ENCODE measurements around the gene SLC6A3.
"Not testable (repeated sequence)": the region's sequence is repeated elsewhere in the genome, so short reads cannot be mapped to it uniquely, and the experiment has no call there.

SLC6A3 gene

DNA sequence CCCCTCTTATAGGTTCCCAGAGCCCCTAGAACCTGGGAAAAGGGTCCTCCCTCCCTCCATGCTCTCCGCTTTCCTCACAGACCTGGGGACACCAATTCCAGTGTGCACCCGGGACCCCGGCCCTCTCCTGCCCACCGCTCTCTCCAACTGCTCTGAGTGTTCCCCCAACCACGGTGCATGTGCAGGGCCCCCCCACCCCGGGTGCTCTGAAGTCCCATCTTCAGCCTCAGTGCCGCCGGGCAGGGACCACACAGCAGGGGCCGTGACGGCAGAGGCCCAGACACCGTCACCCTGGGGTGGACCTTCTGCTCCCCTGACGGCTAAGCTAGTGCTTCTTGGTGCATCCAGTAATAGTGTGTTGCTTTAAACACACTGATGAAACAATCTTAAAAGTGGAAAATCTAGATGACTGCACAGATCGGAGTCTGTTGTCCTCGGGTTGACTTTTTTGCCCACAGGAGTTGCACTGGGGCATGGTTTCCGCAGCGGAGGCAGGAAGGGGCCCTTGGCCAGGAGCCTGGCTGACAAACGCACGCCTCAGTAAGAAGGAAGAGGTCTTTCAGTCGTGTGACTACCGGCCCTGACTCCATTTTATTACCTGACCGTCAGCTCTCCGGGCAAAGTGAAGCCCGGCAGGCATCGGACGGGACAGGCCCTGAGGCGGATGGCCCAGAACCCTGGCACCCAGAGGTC, 36.2 kb upstream of the SLC6A3 start:
- H3K27ac Mint-ChIP-seq = no peak overlapping the region
- peaks cover 4% of the 10 kb centered on the region for H3K36me3 Mint-ChIP-seq (ENCODE audit: low read depth)
- no peak overlapping the region for H3K4me3 Mint-ChIP-seq
- no peaks in the 10 kb centered on the region for H3K9me3 Mint-ChIP-seq
- H3K4me1 Mint-ChIP-seq (ENCODE audit: low read depth) = peaks cover 5% of the 10 kb centered on the region
- no peaks in the 10 kb centered on the region for H3K27me3 Mint-ChIP-seq (ENCODE audit: low read depth)

DNA sequence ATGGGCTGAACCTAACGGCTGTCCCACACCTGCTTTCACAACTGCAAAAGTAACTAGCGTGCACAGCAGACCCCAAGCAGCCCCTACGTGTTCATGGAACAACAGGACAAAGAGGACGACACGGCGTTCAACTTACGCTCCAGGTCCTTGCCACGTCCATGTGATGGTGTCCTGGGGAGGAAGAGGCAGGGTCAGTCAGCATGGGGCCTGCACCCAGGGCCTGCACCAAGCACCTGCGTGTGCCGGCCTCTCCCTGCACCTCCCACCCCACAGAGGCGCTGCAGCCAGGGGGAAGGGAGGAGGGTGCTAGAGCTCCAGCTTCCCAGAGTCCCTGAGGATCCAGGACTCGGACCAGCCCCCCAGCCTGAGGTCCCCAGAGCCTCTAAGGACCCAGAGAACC, 35.6 kb upstream of the SLC6A3 start:
- peaks cover 5% of the 10 kb centered on the region for H3K4me1 Mint-ChIP-seq (ENCODE audit: low read depth)
- H3K27me3 Mint-ChIP-seq (ENCODE audit: low read depth) = no peaks in the 10 kb centered on the region
- H3K9me3 Mint-ChIP-seq = no peaks in the 10 kb centered on the region
- H3K27ac Mint-ChIP-seq = no peak overlapping the region
- peaks cover 4% of the 10 kb centered on the region for H3K36me3 Mint-ChIP-seq (ENCODE audit: low read depth)
- no peak overlapping the region for H3K4me3 Mint-ChIP-seq

DNA sequence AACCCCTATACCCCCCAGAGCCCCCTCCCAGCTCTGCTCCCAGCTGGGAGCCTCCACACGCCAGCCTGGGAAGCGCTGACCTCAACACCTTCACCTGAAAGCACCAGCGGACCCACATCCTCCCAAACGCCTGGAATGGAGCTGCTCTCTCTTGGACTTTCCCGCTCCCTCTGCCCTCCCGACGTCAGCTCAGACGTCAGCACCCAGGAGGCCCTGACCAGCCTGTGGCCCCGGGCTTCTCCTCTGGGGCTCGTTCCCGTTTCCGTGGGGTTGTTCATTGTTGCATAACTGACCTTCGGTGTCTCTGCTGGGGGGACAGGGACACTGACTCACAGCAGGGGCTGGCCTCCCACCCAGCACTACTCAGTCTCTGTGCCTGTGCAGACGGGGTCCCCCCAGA, 35.0 kb upstream of the SLC6A3 start:
- Mint-ChIP-seq H3K27ac (peak overlapping the region; percentile 36), H3K27me3 (ENCODE audit: low read depth) (no peaks in the 10 kb centered on the region), H3K9me3 (no peaks in the 10 kb centered on the region), H3K4me1 (ENCODE audit: low read depth) (peaks cover 5% of the 10 kb centered on the region), H3K4me3 (no peak overlapping the region), H3K36me3 (ENCODE audit: low read depth) (peaks cover 4% of the 10 kb centered on the region)

DNA sequence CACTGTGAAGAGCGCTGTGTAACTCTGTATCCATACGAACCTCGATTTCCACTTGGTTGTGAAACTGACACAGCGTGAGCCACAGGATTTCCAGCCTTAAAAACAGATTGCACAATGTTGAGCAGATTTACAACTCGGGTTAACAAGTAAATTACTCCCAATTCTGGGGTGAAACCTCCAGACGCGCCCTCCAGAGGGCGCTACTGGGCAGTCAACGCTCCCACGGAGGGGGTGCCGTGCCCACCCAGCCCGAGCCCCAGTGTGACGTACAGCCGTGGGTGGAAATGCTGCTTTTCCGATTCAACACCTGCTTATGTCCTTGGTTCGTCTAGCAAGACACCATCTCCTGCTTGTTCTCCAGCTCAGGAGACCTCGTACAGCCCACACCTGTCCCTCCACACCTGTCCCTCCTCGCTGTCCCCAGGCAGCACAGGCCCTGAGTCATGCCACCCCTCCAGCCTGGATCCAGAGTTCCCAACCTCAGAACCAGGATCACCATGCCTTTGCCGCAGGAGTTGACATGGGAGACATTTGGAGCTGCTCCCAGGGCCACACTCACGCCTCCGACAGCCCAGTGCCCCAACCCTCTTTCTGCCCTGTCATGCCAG, 34.4 kb upstream of the SLC6A3 start:
- Mint-ChIP-seq H3K27me3 (ENCODE audit: low read depth) (no peaks in the 10 kb centered on the region), H3K4me3 (no peak overlapping the region), H3K4me1 (ENCODE audit: low read depth) (peaks cover 5% of the 10 kb centered on the region), H3K9me3 (no peaks in the 10 kb centered on the region), H3K36me3 (ENCODE audit: low read depth) (peaks cover 4% of the 10 kb centered on the region), H3K27ac (no peak overlapping the region)

DNA sequence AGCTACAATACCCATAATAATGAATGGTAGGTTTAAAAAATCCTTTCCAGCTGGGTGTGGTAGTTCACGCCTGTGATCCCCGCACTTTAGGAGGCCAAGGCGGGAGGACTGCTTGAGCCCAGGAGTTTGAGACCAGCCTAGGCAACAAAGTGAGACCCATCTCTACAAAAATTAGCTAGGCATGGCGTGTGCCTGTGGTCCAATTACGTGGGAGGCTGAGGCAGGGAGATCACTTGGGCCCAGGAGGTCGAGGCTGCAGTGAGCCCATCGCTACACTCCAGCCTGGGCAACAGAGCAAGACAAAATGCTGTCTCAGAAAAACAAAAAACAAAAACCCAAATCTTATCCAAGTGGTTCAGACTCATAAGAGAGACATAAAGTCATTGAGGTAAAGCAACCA, 33.8 kb upstream of the SLC6A3 start:
- Mint-ChIP-seq H3K27me3 (ENCODE audit: low read depth) (no peaks in the 10 kb centered on the region), H3K4me3 (no peak overlapping the region), H3K36me3 (ENCODE audit: low read depth) (peaks cover 4% of the 10 kb centered on the region), H3K27ac (no peak overlapping the region), H3K4me1 (ENCODE audit: low read depth) (peaks cover 5% of the 10 kb centered on the region), H3K9me3 (no peaks in the 10 kb centered on the region)

DNA sequence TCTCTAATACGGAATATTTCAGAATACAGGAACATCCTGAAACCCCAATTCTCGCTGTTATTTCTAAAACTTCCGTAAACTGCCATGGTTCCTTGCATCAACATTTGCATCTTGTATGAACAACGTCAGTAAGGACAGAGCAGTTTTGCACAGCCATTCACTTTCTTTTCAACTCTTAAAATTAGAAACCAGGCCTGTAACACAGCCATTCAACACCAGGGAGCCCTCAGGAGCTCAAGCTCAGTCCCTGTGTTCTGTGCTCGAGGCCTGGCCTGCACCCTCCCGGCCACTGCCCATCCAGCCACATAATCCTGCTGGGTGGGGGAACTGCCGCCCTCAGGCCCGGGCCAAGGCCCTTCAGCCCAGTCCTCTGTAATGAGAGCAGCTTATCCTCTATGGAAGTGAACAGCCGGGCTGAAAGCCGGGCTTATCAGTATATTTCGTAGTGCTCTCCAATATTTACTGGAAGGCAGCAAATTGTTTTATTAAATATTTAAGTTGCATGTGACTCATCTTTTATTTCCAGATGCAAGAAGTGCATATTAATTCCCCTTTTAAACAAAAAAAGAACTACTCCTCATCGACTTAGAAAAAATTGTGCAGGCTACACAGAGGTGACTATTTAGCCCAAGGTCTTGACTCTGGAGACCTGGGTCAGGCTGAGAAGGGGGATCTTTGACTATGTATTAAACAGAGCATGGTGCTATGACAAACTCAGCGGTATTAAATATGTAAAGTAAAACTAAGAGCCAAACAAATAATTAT, 33.2 kb upstream of the SLC6A3 start:
- Mint-ChIP-seq H3K27me3 (ENCODE audit: low read depth) (no peaks in the 10 kb centered on the region), H3K9me3 (no peaks in the 10 kb centered on the region), H3K27ac (no peak overlapping the region), H3K4me3 (no peak overlapping the region), H3K36me3 (ENCODE audit: low read depth) (peaks cover 5% of the 10 kb centered on the region), H3K4me1 (ENCODE audit: low read depth) (peaks cover 5% of the 10 kb centered on the region)

DNA sequence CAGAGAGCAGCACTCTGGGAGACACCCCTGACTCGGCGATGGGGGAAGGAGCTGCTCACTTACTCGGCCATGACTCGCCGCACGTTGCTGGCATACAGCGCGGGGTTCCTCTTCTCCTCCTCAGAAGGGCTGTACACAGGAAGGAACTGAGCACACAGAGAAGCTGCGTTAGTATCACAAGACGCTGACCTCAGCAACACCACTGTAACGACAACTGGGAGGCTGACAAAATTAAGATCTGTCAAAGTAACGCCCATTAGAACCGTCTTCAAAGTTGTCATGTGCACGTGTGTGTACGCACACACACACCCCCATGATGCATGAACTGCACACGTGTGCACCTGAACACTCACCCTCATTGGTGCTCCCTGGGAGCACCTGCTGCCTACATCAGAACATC, 32.1 kb upstream of the SLC6A3 start:
- no peak overlapping the region for H3K27ac Mint-ChIP-seq
- H3K4me3 Mint-ChIP-seq = no peak overlapping the region
- H3K36me3 Mint-ChIP-seq (ENCODE audit: low read depth) = peaks cover 7% of the 10 kb centered on the region
- H3K4me1 Mint-ChIP-seq (ENCODE audit: low read depth) = peaks cover 5% of the 10 kb centered on the region
- no peaks in the 10 kb centered on the region for H3K9me3 Mint-ChIP-seq
- no peaks in the 10 kb centered on the region for H3K27me3 Mint-ChIP-seq (ENCODE audit: low read depth)

DNA sequence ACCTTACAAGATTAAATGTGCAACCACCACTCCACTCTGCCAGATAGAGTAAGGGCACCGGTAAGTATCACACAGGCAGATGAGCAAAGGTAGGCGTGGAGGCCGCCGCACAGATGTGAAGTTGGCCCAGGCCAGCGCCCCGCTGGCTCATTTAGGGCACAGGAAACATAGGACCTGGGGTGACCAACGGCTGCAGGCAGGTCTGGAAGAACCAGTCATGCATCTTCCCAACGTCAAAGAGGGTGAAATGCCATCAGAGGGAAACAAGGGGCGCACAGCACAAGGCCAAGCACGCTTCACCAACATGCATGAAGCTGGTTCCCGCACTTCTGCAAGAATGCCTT, 31.7 kb upstream of the SLC6A3 start:
- Mint-ChIP-seq H3K4me1 (ENCODE audit: low read depth) (peaks cover 5% of the 10 kb centered on the region), H3K9me3 (no peaks in the 10 kb centered on the region), H3K27me3 (ENCODE audit: low read depth) (no peaks in the 10 kb centered on the region), H3K27ac (no peak overlapping the region), H3K4me3 (no peak overlapping the region), H3K36me3 (ENCODE audit: low read depth) (peaks cover 7% of the 10 kb centered on the region)

DNA sequence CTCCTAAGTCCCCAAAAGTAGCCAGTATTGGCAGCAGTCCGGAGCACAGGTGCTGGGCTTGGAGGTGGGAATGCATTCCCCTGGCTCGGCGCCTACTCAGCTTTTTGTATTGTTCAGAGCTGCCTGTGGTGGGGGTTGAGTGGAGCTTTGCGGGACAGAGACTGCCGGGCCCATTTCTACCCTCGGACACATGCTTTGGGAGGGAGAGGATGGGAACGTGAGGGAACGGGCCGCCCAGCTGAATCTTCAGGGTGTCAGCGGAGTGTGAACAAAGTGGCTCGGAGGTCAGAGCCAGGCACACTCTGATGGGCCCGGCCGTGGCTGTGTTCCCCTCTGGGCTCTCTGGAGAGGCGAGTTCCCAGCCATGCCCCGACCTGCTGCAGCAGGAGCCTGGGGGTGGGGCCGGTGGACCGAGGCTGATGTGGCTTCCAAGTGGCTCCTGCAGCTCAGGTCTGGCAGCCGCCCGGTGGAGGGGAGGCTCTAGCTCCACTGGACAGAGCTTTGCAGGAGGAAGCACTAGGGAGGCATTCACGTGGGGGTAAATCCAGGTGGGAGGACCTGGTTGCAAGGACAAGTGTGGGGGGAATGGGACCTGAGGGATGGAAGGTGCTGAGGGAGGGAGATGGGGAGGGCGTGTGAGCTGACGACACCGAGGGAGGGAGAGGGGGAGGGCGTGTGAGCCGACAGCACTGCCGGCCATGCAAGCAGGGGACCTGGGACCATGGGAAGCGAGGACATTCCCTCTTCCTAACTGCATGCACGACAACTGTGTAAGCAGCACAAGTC, 31.1 kb upstream of the SLC6A3 start:
- H3K4me1 Mint-ChIP-seq (ENCODE audit: low read depth) = peaks cover 3% of the 10 kb centered on the region
- no peak overlapping the region for H3K27ac Mint-ChIP-seq
- H3K9me3 Mint-ChIP-seq = no peaks in the 10 kb centered on the region
- no peaks in the 10 kb centered on the region for H3K27me3 Mint-ChIP-seq (ENCODE audit: low read depth)
- peaks cover 8% of the 10 kb centered on the region for H3K36me3 Mint-ChIP-seq (ENCODE audit: low read depth)
- no peak overlapping the region for H3K4me3 Mint-ChIP-seq

DNA sequence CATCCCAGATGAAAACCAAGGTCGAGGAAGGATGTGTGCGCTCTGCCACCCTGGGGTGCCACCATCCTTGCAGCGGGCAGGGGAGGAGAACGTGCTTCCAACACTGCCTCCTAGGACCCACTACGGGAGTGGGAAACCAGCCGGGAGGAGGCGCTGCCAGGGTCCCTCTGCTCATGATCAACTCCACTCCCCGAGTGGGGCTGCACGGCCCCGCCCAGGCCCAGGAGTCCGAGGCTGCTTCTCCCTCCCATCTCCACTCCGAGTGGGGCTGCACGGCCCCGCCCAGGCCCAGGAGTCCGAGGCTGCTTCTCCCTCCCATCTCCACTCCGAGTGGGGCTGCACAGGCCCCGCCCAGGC, 30.3 kb upstream of the SLC6A3 start:
- not testable (repeated sequence) for H3K36me3 Mint-ChIP-seq (ENCODE audit: low read depth)

DNA sequence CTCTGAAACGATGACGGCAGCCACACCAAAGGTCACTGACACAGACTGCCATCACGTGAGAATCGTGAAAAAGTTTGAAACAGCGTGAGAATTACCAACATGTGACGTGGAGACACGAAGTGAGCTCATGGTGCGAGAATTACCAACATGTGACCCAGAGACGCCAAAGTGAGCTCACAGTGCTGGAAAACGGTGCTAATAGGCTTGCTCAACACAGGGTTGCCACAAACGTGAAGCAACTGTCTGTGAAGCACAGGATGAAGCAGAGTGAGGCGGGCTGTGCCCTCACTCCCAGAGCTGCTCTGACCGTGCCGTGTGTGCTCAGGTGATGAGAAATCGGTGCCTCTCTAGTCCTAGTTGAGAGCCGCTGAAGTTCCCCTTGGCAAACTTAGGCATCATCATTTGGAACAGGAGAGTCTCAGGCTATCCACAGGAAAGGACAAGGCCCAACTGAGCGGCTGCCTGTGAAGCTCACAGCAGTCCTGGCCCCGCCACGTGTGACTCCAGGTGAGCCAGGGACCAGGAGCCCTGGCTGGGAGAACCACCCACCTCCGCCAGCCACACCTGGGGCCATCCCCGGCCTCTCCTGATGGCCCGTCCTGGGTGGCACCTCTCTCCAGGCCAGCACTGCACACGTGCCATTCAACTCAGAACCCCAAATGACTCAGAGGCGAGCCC, 29.8 kb upstream of the SLC6A3 start:
- no peaks in the 10 kb centered on the region for H3K4me1 Mint-ChIP-seq (ENCODE audit: low read depth)
- H3K9me3 Mint-ChIP-seq = no peaks in the 10 kb centered on the region
- no peak overlapping the region for H3K4me3 Mint-ChIP-seq
- no peak overlapping the region for H3K27ac Mint-ChIP-seq
- H3K36me3 Mint-ChIP-seq (ENCODE audit: low read depth) = peaks cover 6% of the 10 kb centered on the region
- H3K27me3 Mint-ChIP-seq (ENCODE audit: low read depth) = no peaks in the 10 kb centered on the region

More for the DNA sequence above, 30.3 kb upstream of the SLC6A3 start:
- not testable (repeated sequence) for H3K9me3 Mint-ChIP-seq; H3K27ac Mint-ChIP-seq; H3K4me1 Mint-ChIP-seq (ENCODE audit: low read depth); H3K27me3 Mint-ChIP-seq (ENCODE audit: low read depth); H3K4me3 Mint-ChIP-seq

DNA sequence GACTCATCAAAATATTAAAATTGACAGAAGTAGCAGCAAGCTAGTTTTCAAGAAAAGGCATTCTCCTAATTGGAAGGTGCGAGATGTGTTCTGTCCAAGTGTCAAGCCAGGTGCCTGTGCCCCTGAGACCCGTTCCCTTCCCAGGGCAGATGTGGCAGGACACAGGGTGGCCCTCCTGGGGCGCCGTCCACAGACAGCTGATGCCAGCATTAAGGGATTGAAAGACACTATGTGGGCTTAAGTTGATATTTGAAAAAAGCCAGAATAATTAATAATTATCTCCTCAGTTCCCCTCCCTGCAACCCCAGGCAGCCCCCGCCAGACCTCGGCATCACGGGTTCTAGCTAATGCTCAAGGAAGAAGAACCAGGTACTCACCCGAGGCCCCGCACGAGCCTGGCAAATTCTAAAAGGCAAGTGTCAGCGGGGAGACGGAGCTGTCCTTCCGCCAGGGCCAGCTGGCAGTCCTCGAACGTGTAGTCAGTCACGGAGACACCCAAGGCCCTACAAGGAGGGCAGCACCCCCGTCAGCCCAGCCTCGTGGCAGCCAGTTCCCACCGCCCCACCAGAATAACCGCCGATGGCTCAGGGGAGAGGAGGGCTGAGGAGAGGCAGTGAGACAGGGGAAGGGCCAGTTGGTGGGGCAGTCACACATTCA, 29.1 kb upstream of the SLC6A3 start:
- H3K4me1 Mint-ChIP-seq (ENCODE audit: low read depth) = no peaks in the 10 kb centered on the region
- no peak overlapping the region for H3K27ac Mint-ChIP-seq
- H3K27me3 Mint-ChIP-seq (ENCODE audit: low read depth) = no peaks in the 10 kb centered on the region
- H3K36me3 Mint-ChIP-seq (ENCODE audit: low read depth) = peaks cover 6% of the 10 kb centered on the region
- no peak overlapping the region for H3K4me3 Mint-ChIP-seq
- no peaks in the 10 kb centered on the region for H3K9me3 Mint-ChIP-seq

DNA sequence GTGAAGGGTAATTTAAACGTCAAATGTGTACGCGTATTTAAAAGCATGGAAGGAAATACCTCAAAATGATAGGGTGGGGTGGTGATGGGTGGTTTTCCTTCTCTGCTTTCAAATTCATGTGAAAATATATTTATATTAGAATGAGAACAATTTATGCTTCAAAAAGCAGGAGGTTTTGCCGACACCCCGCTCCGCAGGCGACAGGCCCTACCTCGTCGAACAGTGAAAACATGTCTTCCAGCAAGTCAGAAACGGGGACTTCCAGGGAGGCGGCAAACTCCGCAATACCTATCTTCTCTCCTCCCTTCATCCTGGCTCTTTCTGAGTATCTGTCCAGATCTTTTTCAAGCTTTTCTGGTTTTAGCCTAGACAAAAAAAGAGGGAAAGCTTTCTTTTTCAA, 28.5 kb upstream of the SLC6A3 start:
- Mint-ChIP-seq H3K4me3 (no peak overlapping the region), H3K36me3 (ENCODE audit: low read depth) (peaks cover 6% of the 10 kb centered on the region), H3K9me3 (no peaks in the 10 kb centered on the region), H3K27ac (no peak overlapping the region), H3K27me3 (ENCODE audit: low read depth) (no peaks in the 10 kb centered on the region), H3K4me1 (ENCODE audit: low read depth) (no peaks in the 10 kb centered on the region)

Measured in T-helper 1 cell treated with Interleukin-12 subunit alpha and Interleukin-12 subunit beta and Interleukin-4 antibody, amounts not matched to agents 30 μg/mL and 1 μg/mL, for 36 hours (primary cell).